ENCODE results near the gene OVOL1.
A peak's percentile ranks its signal among the peaks of the same experiment; 100 is the strongest.

GRCh38 chr11:65779919-65780769 lies 6.7 kb upstream of the OVOL1 start:
- TF ChIP-seq CTCF (IDR thresholded peaks at IDR 0.05) (peak in 3 of 4 experiments; percentile 95 to 97 (median 97)), POLR2AphosphoS5 (IDR thresholded peaks at IDR 0.05) (peak; percentile 4)

All from gastroesophageal sphincter (tissue), 3 donors.